Neural crest cell (in vitro differentiated cells): ENCODE results near the gene CARMIL1. TPM values are rescaled to one million over a fixed set of nuclear protein-coding genes. Genes with fewer than 3 reads are reported as not detected.

Source experiments
- DNase-seq: peaks from one replicate; pipeline ENCODE4 v3.0.0; 2021; ENCODE audit warnings: low read depth, mixed read lengths, low spot score
- H3K27ac Mint-ChIP-seq: one replicate; pipeline ENCODE4 v1.8.0; 2021; ENCODE audit warnings: mild to moderate bottlenecking, mixed read lengths; ENCODE audit not compliant: unreplicated experiment
- H3K27me3 Mint-ChIP-seq: 2 replicates; pipeline ENCODE4 v1.8.0; 2021; ENCODE audit warnings: low read depth, mild to moderate bottlenecking, mixed read lengths
- H3K36me3 Mint-ChIP-seq: 2 replicates; pipeline ENCODE4 v1.8.0; 2021; ENCODE audit warnings: low read depth, mild to moderate bottlenecking, mixed read lengths
- H3K4me1 Mint-ChIP-seq: 2 replicates; pipeline ENCODE4 v1.8.0; 2021; ENCODE audit warnings: mixed read lengths
- H3K4me3 Mint-ChIP-seq: one replicate; pipeline ENCODE4 v1.8.0; 2021; ENCODE audit warnings: mild to moderate bottlenecking, mixed read lengths
- H3K9me3 Mint-ChIP-seq: 2 replicates; pipeline ENCODE4 v1.8.0; 2021; ENCODE audit warnings: mixed read lengths
- CTCF ChIP-seq: fragments of 200-600 bp; sonication (generic); conservative IDR thresholded peaks from 2 replicates; pipeline ENCODE4 v1.5.0; 2021; ENCODE audit warnings: antibody characterized with exemption, mild to moderate bottlenecking
- total RNA-seq: library from RNA; stranded (reverse); gene quantifications from 2 replicates; pipeline ENCODE4 v1.2.1, GENCODE V29; 2021

Gene CARMIL1
- total RNA-seq, 1 donor from 2014 or later: 4.5 TPM

GRCh38 chr6:25550631-25551030 is 271.5 kb downstream of the CARMIL1 start:
- no peak for DNase-seq
- H3K27ac Mint-ChIP-seq: no peak overlapping the region
- no peaks in the 10 kb centered on the region for H3K27me3 Mint-ChIP-seq
- no peaks in the 10 kb centered on the region for H3K9me3 Mint-ChIP-seq
- H3K4me1 Mint-ChIP-seq: no peaks in the 10 kb centered on the region
- no peak for TF ChIP-seq CTCF
- H3K4me3 Mint-ChIP-seq: no peak overlapping the region
- H3K36me3 Mint-ChIP-seq: no peaks in the 10 kb centered on the region

GRCh38 chr6:25553502-25553901 is 274.3 kb downstream of the CARMIL1 start:
- peaks cover 4% of the 10 kb centered on the region for H3K4me1 Mint-ChIP-seq
- no peaks in the 10 kb centered on the region for H3K9me3 Mint-ChIP-seq
- no peak for TF ChIP-seq CTCF
- no peaks in the 10 kb centered on the region for H3K27me3 Mint-ChIP-seq
- no peak overlapping the region for H3K27ac Mint-ChIP-seq
- H3K36me3 Mint-ChIP-seq: peaks cover 2% of the 10 kb centered on the region
- no peak for DNase-seq
- H3K4me3 Mint-ChIP-seq: no peak overlapping the region

- no peak for TF ChIP-seq CTCF
- no peak for DNase-seq
- Mint-ChIP-seq H3K27me3 (no peaks in the 10 kb centered on the region), H3K9me3 (no peaks in the 10 kb centered on the region), H3K4me3 (no peak overlapping the region), H3K27ac (no peak overlapping the region), H3K36me3 (peaks cover 2% of the 10 kb centered on the region), H3K4me1 (peaks cover 4% of the 10 kb centered on the region)
These were observed 276.0 kb downstream of the CARMIL1 start for GRCh38 chr6:25555188-25555587.

- Mint-ChIP-seq H3K36me3 (peaks cover 2% of the 10 kb centered on the region), H3K27me3 (no peaks in the 10 kb centered on the region), H3K4me1 (peaks cover 4% of the 10 kb centered on the region), H3K9me3 (no peaks in the 10 kb centered on the region), H3K4me3 (no peak overlapping the region), H3K27ac (no peak overlapping the region)
- peak; percentile 90 for DNase-seq
- peak; percentile 90 for TF ChIP-seq CTCF
These were observed 277.3 kb downstream of the CARMIL1 start for GRCh38 chr6:25556516-25556915.

- H3K4me3 Mint-ChIP-seq: no peak overlapping the region
- no peak for TF ChIP-seq CTCF
- no peak for DNase-seq
- peaks cover 2% of the 10 kb centered on the region for H3K36me3 Mint-ChIP-seq
- peaks cover 4% of the 10 kb centered on the region for H3K4me1 Mint-ChIP-seq
- H3K27ac Mint-ChIP-seq: no peak overlapping the region
- no peaks in the 10 kb centered on the region for H3K27me3 Mint-ChIP-seq
- H3K9me3 Mint-ChIP-seq: no peaks in the 10 kb centered on the region
These were observed 279.1 kb downstream of the CARMIL1 start for GRCh38 chr6:25558155-25558817.
